ENCODE results near the gene NCAM2. TPM values are rescaled to one million over a fixed set of nuclear protein-coding genes. Genes with fewer than 3 reads are reported as not detected.

Gene NCAM2
- total and polyA plus RNA-seq, 2 of the 4 experiments (the other 2 are of a cell fraction), result 2.7 to 5.0 TPM

GRCh38 chr21:21183092-21183491, 184.9 kb downstream of the NCAM2 start:
- BruUV-seq (replicated peaks), result no TSS peak
- Histone ChIP-seq H2AK9ac (replicated peaks; ENCODE audit: low read depth, low read length, poor library complexity) (no peak overlapping the region), H4K20me1 (ENCODE audit: insufficient read depth, low read length) (no peaks in the 10 kb centered on the region), H3K14ac (replicated peaks; ENCODE audit: low read depth, low read length) (peak overlapping the region; percentile 70; the same call in 1 of the 2 replicates), H3K9ac (ENCODE audit: low read depth, low read length) (no peak overlapping the region; the same call in 1 of the 2 replicates), H3K18ac (ENCODE audit: low read depth, low read length) (peak overlapping the region; percentile 37; the same call in 1 of the 2 replicates), H4K8ac (ENCODE audit: low read depth in 2 of 2, low read length in 2 of 2) (0 out of 4 replicates have a peak overlapping the region, but pooled peaks of 1 of the 2 experiments have one; percentile 30), H3K23ac (ENCODE audit: low read depth, low read length) (no peak overlapping the region), H2AK5ac (ENCODE audit: low read depth, low read length) (0 out of 2 replicates have a peak overlapping the region, but pooled peaks have one; percentile 10), H3K4me1 (ENCODE audit: control insufficient read depth, insufficient read depth, low read length) (peaks cover 3% of the 10 kb centered on the region; the same call in 1 of the 2 replicates), H3K27ac (ENCODE audit: insufficient read depth, low read length) (no peak overlapping the region; the same call in 1 of the 2 replicates), H3K4me3 (ENCODE audit: insufficient read depth, low read depth, low read length) (no peak overlapping the region), H2BK20ac (ENCODE audit: low read depth, low read length) (peak overlapping the region; percentile 21; the same call in 1 of the 2 replicates), H2BK120ac (ENCODE audit: low read depth, low read length) (no peak overlapping the region; the same call in 1 of the 2 replicates), H2BK5ac (ENCODE audit: low read depth, low read length, poor library complexity, severe bottlenecking) (peak overlapping the region; percentile 49), H3K9me3 (ENCODE audit: control insufficient read depth, insufficient read depth, low read length) (no peaks in the 10 kb centered on the region), H3K4ac (ENCODE audit: low read depth, low read length) (peak overlapping the region; percentile 42; the same call in 1 of the 2 replicates), H4K5ac (ENCODE audit: low read depth, low read length) (no peak overlapping the region), H3K36me3 (ENCODE audit: control insufficient read depth, insufficient read depth, low read length) (no peaks in the 10 kb centered on the region), H3K9me1 (ENCODE audit: insufficient read depth, low read length) (no peaks in the 10 kb centered on the region), H3K27me3 (ENCODE audit: control insufficient read depth, insufficient read depth, low read length) (no peaks in the 10 kb centered on the region), H4K91ac (ENCODE audit: insufficient read depth, low read depth, low read length) (peak overlapping the region; percentile 13; the same call in 1 of the 2 replicates), H2AFZ (replicated peaks; ENCODE audit: low read length, poor library complexity) (no peak overlapping the region), H3K56ac (ENCODE audit: extremely low read depth, insufficient read depth, low read length) (no peak overlapping the region), H3K79me1 (ENCODE audit: low read depth in 1 of 2, low read length in 2 of 2) (no peaks in the 10 kb centered on the region), H3K4me2 (ENCODE audit: low read depth, low read length) (peak overlapping the region; percentile 0; the same call in 1 of the 2 replicates), H2BK15ac (ENCODE audit: low read depth, low read length) (peak overlapping the region; percentile 59; the same call in 1 of the 3 replicates)
- no CpG with 5 or more reads among the region's 3 CpGs for WGBS, 2 experiments (ENCODE audit: extremely low coverage in 2 of 2, insufficient read length in 1 of 2)
- no peak for TF ChIP-seq ELK1 (IDR thresholded peaks at IDR 0.05; ENCODE audit: borderline replicate concordance, low read depth, low read length)
- TF ChIP-seq CHD1 (IDR thresholded peaks at IDR 0.05; ENCODE audit: low read depth, low read length), result no peak
- TF ChIP-seq USF2 (IDR thresholded peaks at IDR 0.05; ENCODE audit: low read depth, low read length), result no peak
- TF ChIP-seq RFX5 (IDR thresholded peaks at IDR 0.05; ENCODE audit: low read depth, low read length), result no peak
- no peak for TF ChIP-seq BHLHE40 (IDR thresholded peaks at IDR 0.05; ENCODE audit: low read depth, low read length)
- no peak for TF ChIP-seq CTCF (conservative IDR thresholded peaks at IDR 0.05; ENCODE audit: low read depth, low read length)
- TF ChIP-seq NFE2L2 (IDR thresholded peaks at IDR 0.05; ENCODE audit: low read depth, low read length), result no peak
- no peak for TF ChIP-seq RAD21 (IDR thresholded peaks at IDR 0.05; ENCODE audit: low read length)
- TF ChIP-seq MAFK (IDR thresholded peaks at IDR 0.05; ENCODE audit: low read depth, low read length), result no peak
- TF ChIP-seq SMC3 (IDR thresholded peaks at IDR 0.05; ENCODE audit: low read depth, low read length), result no peak
- no peak for TF ChIP-seq MAZ (IDR thresholded peaks at IDR 0.05; ENCODE audit: borderline replicate concordance, low read depth, low read length)
- no peak for TF ChIP-seq FOS (IDR thresholded peaks at IDR 0.05; ENCODE audit: low read depth, low read length)
- TF ChIP-seq CEBPB (IDR thresholded peaks at IDR 0.05; ENCODE audit: low read depth, low read length), result no peak
- no peak for TF ChIP-seq MXI1 (IDR thresholded peaks at IDR 0.05; ENCODE audit: borderline replicate concordance, low read depth, low read length)
- no peak for TF ChIP-seq RCOR1 (IDR thresholded peaks at IDR 0.05; ENCODE audit: insufficient replicate concordance, low read length)
- TF ChIP-seq POLR2A (IDR thresholded peaks at IDR 0.05; ENCODE audit: low read depth, low read length), result no peak
- ATAC-seq (ENCODE audit: low read depth), result peak; percentile 69
- ChIA-PET POLR2A (ENCODE audit: unreplicated experiment) (no interaction called here), CTCF (no interaction called here)
- DNase-seq, result peak; percentile 17
- intact Hi-C loops (cut with micrococcal nuclease), result no loop called here
- dilution Hi-C loops (cut with HindIII; ENCODE audit: low sequenced_read_pairs, unreplicated experiment), result no loop called here
- in situ Hi-C loops (cut with MboI; ENCODE audit: low sequenced_read_pairs), result no loop called here
